PFSK-1 (cell line): ENCODE data around the gene TNS3.

Source experiments
- FOXP2 ChIP-seq: optimal IDR thresholded peaks from 2 replicates; pipeline ENCODE3; 2011; ENCODE audit warnings: borderline replicate concordance, control low read depth, inconsistent platforms; ENCODE audit not compliant: insufficient read depth; ENCODE audit errors: extremely low read length, extremely low read depth
- POLR2AphosphoS5 ChIP-seq: IDR thresholded peaks from 2 replicates; pipeline ENCODE4 v1.6.1; 2012; ENCODE audit warnings: low read depth, mild to moderate bottlenecking, control low read depth, low read length, moderate library complexity
- SIN3A ChIP-seq: IDR thresholded peaks from 2 replicates; pipeline ENCODE4 v1.6.1; 2012; ENCODE audit warnings: mild to moderate bottlenecking, low read length, moderate library complexity, borderline replicate concordance; ENCODE audit not compliant: insufficient read depth
- TAF1 ChIP-seq: IDR thresholded peaks from 2 replicates; pipeline ENCODE4 v1.6.1; 2012; ENCODE audit warnings: low read length, control low read depth, borderline replicate concordance; ENCODE audit not compliant: insufficient read depth
- TF ChIP-seq, protein P1 (sequence below), 2 experiments: IDR thresholded peaks; 2 replicates each; pipeline versions ENCODE4 v1.6.1 to v1.8.0; 2011 to 2012; ENCODE audit warnings: low read depth in 2 of 2, low read length in 2 of 2, control low read depth in 1 of 2, inconsistent platforms in 1 of 2, mild to moderate bottlenecking in 1 of 2, moderate library complexity in 1 of 2; ENCODE audit not compliant: insufficient read depth in 1 of 2

DNA sequence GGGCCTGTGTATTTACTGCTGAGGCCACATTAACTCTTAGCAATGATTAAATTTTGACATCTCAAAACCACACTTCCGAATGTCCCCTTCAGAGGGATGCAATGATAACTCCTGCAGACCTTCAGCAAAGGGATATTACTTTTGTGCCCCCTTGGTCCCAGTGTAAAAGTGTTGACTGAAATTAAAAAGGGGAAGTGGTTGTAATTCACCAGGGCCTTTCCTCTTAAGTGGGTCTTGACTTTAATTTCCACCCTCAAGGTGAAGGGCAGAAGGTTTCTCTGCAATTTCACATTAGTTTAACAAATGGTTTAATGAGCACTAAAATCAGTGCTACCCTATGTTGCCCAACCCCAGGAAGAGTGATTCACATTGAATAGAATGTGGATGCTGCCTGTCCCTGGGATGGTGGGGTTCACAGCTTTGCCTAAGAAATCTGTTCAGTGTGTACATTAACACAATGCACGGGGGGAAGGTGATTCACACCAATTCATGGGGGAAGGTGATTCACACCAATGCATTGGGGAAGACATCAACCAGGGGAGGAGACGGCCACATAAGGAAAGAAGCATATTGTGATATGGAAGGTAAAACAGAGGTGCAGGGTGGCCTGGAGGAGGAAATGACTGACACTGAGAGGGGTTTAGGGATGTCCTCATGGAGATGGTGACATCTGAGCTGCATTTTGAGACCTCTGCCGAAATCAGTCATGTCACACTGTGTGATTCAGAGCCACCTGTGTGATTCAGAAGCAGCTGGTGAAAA is 19.4 kb upstream of the TNS3 start:
- TF ChIP-seq POLR2AphosphoS5 (no peak), SIN3A (no peak), TAF1 (no peak), FOXP2 (no peak)
- TF ChIP-seq, protein P1, sequence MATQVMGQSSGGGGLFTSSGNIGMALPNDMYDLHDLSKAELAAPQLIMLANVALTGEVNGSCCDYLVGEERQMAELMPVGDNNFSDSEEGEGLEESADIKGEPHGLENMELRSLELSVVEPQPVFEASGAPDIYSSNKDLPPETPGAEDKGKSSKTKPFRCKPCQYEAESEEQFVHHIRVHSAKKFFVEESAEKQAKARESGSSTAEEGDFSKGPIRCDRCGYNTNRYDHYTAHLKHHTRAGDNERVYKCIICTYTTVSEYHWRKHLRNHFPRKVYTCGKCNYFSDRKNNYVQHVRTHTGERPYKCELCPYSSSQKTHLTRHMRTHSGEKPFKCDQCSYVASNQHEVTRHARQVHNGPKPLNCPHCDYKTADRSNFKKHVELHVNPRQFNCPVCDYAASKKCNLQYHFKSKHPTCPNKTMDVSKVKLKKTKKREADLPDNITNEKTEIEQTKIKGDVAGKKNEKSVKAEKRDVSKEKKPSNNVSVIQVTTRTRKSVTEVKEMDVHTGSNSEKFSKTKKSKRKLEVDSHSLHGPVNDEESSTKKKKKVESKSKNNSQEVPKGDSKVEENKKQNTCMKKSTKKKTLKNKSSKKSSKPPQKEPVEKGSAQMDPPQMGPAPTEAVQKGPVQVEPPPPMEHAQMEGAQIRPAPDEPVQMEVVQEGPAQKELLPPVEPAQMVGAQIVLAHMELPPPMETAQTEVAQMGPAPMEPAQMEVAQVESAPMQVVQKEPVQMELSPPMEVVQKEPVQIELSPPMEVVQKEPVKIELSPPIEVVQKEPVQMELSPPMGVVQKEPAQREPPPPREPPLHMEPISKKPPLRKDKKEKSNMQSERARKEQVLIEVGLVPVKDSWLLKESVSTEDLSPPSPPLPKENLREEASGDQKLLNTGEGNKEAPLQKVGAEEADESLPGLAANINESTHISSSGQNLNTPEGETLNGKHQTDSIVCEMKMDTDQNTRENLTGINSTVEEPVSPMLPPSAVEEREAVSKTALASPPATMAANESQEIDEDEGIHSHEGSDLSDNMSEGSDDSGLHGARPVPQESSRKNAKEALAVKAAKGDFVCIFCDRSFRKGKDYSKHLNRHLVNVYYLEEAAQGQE (IDR thresholded peaks at IDR 0.05; ENCODE audit: insufficient read depth in 1 of 2, low read depth in 2 of 2, low read length in 2 of 2), result no peak
